WI38 (cell line): ENCODE results near the gene GSTM4.

Source experiments
- H3K4me3 ChIP-seq: 2 replicates; pipeline ENCODE4 v1.5.1; 2011; ENCODE audit warnings: low read depth, mild to moderate bottlenecking, control low read depth, low read length
- TF ChIP-seq, protein P1 (sequence below): IDR thresholded peaks from 2 replicates; pipeline ENCODE4 v1.5.1; 2012; ENCODE audit warnings: low read depth, mild to moderate bottlenecking, control low read depth, low read length

GSTM4 gene

DNA sequence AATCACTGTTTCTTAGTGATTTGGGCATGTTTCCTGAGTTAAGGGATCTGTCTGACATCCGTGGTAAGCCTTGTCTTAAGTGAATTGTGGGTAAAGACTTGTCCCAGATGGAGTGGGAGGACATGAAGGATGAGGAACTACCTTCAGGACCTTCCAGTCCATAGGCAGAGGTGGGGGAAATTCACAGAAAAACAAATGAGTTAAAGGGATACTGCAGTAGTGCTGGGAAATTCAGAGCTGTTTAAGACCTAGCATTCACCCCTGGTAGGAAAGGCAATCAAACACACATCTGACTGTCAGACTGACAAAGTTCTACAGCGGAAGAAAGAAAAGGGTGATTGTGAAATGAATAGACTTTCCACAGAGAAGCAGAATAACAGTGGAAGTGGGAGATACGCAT, 39.5 kb upstream of the GSTM4 start:
- TF ChIP-seq, protein P1, sequence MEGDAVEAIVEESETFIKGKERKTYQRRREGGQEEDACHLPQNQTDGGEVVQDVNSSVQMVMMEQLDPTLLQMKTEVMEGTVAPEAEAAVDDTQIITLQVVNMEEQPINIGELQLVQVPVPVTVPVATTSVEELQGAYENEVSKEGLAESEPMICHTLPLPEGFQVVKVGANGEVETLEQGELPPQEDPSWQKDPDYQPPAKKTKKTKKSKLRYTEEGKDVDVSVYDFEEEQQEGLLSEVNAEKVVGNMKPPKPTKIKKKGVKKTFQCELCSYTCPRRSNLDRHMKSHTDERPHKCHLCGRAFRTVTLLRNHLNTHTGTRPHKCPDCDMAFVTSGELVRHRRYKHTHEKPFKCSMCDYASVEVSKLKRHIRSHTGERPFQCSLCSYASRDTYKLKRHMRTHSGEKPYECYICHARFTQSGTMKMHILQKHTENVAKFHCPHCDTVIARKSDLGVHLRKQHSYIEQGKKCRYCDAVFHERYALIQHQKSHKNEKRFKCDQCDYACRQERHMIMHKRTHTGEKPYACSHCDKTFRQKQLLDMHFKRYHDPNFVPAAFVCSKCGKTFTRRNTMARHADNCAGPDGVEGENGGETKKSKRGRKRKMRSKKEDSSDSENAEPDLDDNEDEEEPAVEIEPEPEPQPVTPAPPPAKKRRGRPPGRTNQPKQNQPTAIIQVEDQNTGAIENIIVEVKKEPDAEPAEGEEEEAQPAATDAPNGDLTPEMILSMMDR: no peak
- no peak overlapping the region for H3K4me3 ChIP-seq

GRCh38 chr1:109617291-109617801, 38.6 kb upstream of the GSTM4 start:
- H3K4me3 ChIP-seq: no peak overlapping the region
- TF ChIP-seq, protein P1: no peak

DNA sequence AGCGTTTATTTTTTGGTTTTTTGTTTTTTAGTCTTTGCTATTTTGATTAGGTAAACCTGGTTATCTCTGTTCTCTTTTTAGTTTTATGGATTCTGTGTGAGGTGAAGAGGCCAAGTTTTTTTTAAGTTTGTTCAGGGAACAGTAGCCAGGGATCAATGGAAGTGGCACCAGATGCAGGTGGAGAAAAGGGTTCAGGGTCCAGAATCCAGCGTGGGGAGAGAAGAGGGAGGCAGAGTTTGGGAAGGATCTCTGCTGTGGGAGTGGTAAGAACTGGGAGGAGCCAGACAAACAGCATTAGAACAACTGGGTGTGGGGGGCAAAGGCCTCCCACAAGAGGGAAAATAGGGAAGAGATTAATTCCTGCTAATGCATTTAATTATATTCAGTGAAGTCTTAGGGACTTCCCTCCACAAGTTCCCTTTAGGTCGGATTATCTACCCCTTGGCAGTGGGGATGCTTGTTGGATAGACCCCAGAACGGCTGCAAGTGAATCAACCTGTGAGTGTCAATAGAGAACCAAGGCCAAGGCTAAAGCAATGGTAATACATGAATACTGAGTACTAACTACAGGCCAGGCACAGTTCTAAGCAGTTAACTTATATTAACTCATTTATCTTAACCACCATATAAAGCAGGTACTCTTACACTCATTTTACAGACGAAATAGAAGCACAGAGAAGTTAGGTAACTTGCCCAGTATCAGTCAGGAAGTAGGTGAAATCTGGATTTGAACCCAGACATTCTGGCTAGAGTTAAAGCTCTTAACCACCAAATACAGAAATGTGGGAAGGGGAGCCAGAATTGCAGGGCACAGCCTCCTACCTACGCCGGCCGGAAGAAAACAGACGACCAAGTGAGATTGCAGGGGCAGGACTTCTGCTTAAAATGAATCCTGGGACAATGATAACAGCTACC, 37.0 kb upstream of the GSTM4 start:
- TF ChIP-seq, protein P1: no peak
- H3K4me3 ChIP-seq: peak overlapping the region; percentile 89

DNA sequence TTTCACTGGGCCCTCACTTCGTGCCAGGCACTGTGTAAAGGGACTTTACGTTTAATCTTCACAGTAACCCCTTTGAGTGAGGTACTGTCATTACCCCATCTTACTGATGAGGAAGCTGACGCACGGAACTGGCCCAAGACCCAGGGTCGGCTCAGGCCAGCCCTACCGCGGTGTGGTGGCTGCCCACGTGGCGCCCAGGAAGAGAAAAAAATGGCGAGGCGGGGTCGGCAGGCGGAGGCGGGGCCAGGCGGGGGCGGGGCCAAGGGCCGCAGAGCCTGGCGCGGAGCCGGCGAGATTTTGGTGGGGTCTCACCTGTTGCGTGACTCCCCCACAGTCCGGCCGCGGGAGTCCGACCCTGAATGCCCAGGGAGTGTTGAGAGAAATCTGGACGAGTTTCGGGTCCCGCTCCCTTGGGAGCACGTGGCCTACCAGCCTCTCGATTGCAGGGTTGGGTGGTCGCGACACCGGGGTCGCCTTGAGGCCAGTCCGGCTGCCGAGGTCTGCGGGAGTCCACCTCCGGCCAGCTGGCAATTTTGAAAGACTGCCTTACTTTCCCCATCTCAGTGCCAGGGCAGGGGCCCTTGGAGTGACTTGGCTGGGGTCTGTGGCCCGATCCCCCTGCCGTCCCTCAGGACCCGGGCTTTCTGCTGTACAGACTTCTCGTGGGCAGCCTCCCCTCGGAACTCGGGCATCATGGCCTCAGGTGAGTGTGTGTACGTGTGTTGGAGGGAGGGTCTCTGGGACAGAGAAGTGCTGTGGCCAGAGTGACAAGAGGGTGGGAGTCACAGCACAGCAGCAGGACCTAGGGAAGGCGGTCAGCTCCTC, 36.1 kb upstream of the GSTM4 start, which contains the start of the genes AMPD2 and GNAT2:
AMPD2 (plus strand) TSS at position 262 of the 825 bp plus-strand sequence. CDS start 1,339 bp downstream, outside the sequence.
GNAT2 (minus strand) TSS at position 41 of the 825 bp plus-strand sequence. CDS start 6,746 bp downstream, outside the sequence.
- H3K4me3 ChIP-seq: peak within 1 kb of the TSS; percentile 89
- TF ChIP-seq, protein P1: no peak

GRCh38 chr1:109620401-109620791, 35.5 kb upstream of the GSTM4 start:
- TF ChIP-seq, protein P1: no peak
- peak overlapping the region; percentile 89 for H3K4me3 ChIP-seq

DNA sequence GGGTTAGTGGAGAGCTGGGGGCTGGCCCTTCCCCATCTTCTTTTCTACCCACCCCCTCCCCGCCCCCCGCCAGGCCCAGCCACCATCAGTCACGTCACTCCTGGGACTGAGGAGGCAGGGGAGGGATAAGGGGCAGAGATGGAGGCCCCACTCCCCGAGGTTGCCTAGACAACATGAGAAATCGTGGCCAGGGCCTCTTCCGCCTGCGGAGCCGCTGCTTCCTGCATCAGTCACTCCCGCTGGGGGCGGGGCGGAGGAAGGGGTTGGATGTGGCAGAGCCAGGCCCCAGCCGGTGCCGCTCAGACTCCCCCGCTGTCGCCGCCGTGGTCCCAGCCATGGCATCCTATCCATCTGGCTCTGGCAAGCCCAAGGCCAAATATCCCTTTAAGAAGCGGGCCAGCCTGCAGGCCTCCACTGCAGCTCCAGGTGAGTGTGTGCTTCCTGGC, 35.0 kb upstream of the GSTM4 start:
- peak overlapping the region; percentile 89 for H3K4me3 ChIP-seq
- TF ChIP-seq, protein P1: no peak
